Measurements from ENCODE around the gene DTHD1.

GRCh38 chr4:36267486-36268268 is 13.7 kb upstream of the DTHD1 start:
- TF ChIP-seq CTCF (IDR thresholded peaks at IDR 0.05) = no peak
- TF ChIP-seq POLR2A (IDR thresholded peaks at IDR 0.05) = no peak
- TF ChIP-seq POLR2AphosphoS5 (IDR thresholded peaks at IDR 0.05) = no peak
